Right atrium auricular region (tissue), 2 donors: ENCODE measurements around the gene ZFX. TPM values are rescaled to one million over a fixed set of nuclear protein-coding genes. Genes with fewer than 3 reads are reported as not detected.

Experiments
- DNase-seq: peaks from one replicate; pipeline ENCODE4 v3.0.0-alpha.2; 2019; ENCODE audit warnings: low spot score
- H3K27ac ChIP-seq, 2 donors: fragments of 200-600 bp; sonication (generic); 1 replicate in 1 of 2; 2 replicates in 1 of 2; pipeline ENCODE4 v1.5.1; 2016 to 2019
- H3K27me3 ChIP-seq, 2 donors: fragments of 200-600 bp; sonication (generic); one replicate each; pipeline versions ENCODE4 v1.5.1 to v1.6.0; 2017 to 2019
- H3K36me3 ChIP-seq: fragments of 200-600 bp; sonication (generic); one replicate; pipeline ENCODE4 v1.5.1; 2016
- H3K4me1 ChIP-seq, 2 donors: fragments of 200-600 bp; sonication (generic); one replicate each; pipeline versions ENCODE4 v1.5.1 to v1.6.0; 2017 to 2019
- H3K4me3 ChIP-seq, 2 donors: fragments of 200-600 bp; sonication (generic); 1 replicate in 1 of 2; 2 replicates in 1 of 2; pipeline ENCODE4 v1.5.1; 2017 to 2019; ENCODE audit warnings: mild to moderate bottlenecking in 1 of 2, moderate library complexity in 1 of 2
- H3K9me3 ChIP-seq, 2 donors: fragments of 200-600 bp; sonication (generic); one replicate each; pipeline ENCODE4 v1.5.1; 2019
- CTCF ChIP-seq, 2 donors: fragments of 200-600 bp; sonication (generic); IDR thresholded peaks; one replicate each; pipeline ENCODE4 v1.5.1; 2019; ENCODE audit warnings: antibody characterized with exemption in 2 of 2
- total RNA-seq, 2 donors: library from RNA; depleted of rRNA; stranded (reverse); fragments of >200 nt; gene quantifications; one replicate each; pipeline ENCODE4 v1.1.0, GENCODE V29; 2016

Gene ZFX
- total RNA-seq, 2 donors from 2014 or later, result 32.6 to 36.6 TPM

- Histone ChIP-seq H3K4me1 (no peaks in the 10 kb centered on the region), H3K27me3 (no peaks in the 10 kb centered on the region), H3K36me3 (peaks cover 67% of the 10 kb centered on the region), H3K9me3 (no peaks in the 10 kb centered on the region), H3K4me3 (no peak overlapping the region), H3K27ac (no peak overlapping the region)
- DNase-seq, result no peak
- no peak for TF ChIP-seq CTCF (IDR thresholded peaks at IDR 0.05)
Observed at GRCh38 chrX:24210190-24210589, 60.7 kb downstream of the ZFX start.

GRCh38 chrX:24214568-24214967 is 65.0 kb downstream of the ZFX start:
- H3K27ac ChIP-seq, result no peak overlapping the region
- TF ChIP-seq CTCF (IDR thresholded peaks at IDR 0.05), result no peak
- DNase-seq, result no peak
- H3K27me3 ChIP-seq, result no peaks in the 10 kb centered on the region
- no peak overlapping the region for H3K4me3 ChIP-seq
- no peaks in the 10 kb centered on the region for H3K4me1 ChIP-seq
- peaks cover 43% of the 10 kb centered on the region for H3K36me3 ChIP-seq
- H3K9me3 ChIP-seq, result no peaks in the 10 kb centered on the region

- TF ChIP-seq CTCF (IDR thresholded peaks at IDR 0.05), result no peak
- no peaks in the 10 kb centered on the region for H3K4me1 ChIP-seq
- no peak overlapping the region for H3K4me3 ChIP-seq
- H3K27me3 ChIP-seq, result no peaks in the 10 kb centered on the region
- no peaks in the 10 kb centered on the region for H3K9me3 ChIP-seq
- no peak for DNase-seq
- H3K27ac ChIP-seq, result no peak overlapping the region
- H3K36me3 ChIP-seq, result peaks cover 36% of the 10 kb centered on the region
Observed at GRCh38 chrX:24215272-24215671, 65.7 kb downstream of the ZFX start.

- no peaks in the 10 kb centered on the region for H3K27me3 ChIP-seq
- no peak for TF ChIP-seq CTCF (IDR thresholded peaks at IDR 0.05)
- H3K27ac ChIP-seq, result no peak overlapping the region
Observed at GRCh38 chrX:24216037-24216436, 66.5 kb downstream of the ZFX start.

GRCh38 chrX:24216827-24217226 is 67.3 kb downstream of the ZFX start:
- Histone ChIP-seq H3K36me3 (peaks cover 20% of the 10 kb centered on the region), H3K4me1 (no peaks in the 10 kb centered on the region), H3K27ac (no peak overlapping the region), H3K9me3 (no peaks in the 10 kb centered on the region), H3K27me3 (no peaks in the 10 kb centered on the region), H3K4me3 (no peak overlapping the region)
- TF ChIP-seq CTCF (IDR thresholded peaks at IDR 0.05), result no peak
- DNase-seq, result no peak

More at GRCh38 chrX:24216037-24216436, 66.5 kb downstream of the ZFX start:
- Histone ChIP-seq H3K36me3 (peaks cover 28% of the 10 kb centered on the region), H3K4me1 (no peaks in the 10 kb centered on the region), H3K4me3 (no peak overlapping the region), H3K9me3 (no peaks in the 10 kb centered on the region)
- DNase-seq, result no peak

- Histone ChIP-seq H3K27me3 (no peaks in the 10 kb centered on the region), H3K4me1 (no peaks in the 10 kb centered on the region), H3K36me3 (peaks cover 7% of the 10 kb centered on the region), H3K9me3 (no peaks in the 10 kb centered on the region), H3K4me3 (no peak overlapping the region), H3K27ac (no peak overlapping the region)
- no peak for TF ChIP-seq CTCF (IDR thresholded peaks at IDR 0.05)
- no peak for DNase-seq
Observed at GRCh38 chrX:24219320-24219719, 69.8 kb downstream of the ZFX start.
